SHP77 (cell line): ENCODE results near the gene RNASEL.

Experiments
- DNase-seq, 2 experiments: peaks; one replicate each; lab custom pipeline; 2025; lab: John Stamatoyannopoulos, UW

Gene RNASEL

DNA sequence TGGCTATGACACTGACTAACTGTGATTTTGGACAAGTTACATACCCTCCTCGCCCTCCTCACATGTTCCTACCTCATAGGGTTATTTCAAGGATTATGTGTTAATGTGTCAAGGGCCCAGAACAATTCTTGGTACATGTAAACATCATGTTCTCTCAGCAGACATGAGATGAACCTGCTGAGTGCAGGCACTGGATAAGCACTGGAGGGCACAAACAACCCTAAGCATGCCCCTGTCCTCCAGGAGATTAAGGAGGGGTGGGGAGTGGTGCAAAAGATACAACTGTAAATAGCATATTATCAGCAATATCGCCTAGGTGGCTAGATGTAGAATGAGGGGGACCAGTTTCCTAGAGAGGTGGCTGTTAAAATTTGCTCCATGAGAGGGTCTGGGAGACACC is 32.9 kb upstream of the RNASEL start:
- DNase-seq: no peak

DNA sequence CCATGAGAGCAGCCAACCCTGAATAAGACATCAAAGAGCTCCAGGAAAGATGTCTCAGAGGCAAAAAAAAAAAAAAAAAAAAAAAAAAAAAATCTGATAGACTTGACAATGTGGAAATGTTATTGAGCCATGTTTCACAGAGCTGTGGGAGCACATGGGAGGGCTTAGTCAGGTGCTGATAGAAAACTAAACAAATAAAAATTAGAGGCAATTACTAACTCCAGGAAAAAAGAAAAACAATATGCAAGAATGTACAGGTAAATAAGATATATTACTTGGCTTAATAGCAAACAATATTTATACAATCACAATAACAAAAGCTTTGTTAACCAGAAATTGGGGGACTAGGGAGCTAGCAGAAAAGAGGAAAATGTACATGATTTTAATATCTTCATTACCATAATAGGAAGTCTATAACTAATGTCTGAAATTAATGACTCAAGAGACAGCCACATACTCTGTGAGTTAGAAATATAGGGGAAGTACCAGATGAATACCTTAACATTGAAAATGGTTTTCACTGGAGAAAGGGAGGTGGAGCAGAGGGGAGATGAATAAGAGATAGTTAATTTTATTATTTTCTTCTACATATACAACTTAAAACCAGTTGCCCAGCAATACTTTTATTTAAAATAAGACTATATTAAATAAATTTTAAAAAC is 32.0 kb upstream of the RNASEL start:
- DNase-seq: no peak

DNA sequence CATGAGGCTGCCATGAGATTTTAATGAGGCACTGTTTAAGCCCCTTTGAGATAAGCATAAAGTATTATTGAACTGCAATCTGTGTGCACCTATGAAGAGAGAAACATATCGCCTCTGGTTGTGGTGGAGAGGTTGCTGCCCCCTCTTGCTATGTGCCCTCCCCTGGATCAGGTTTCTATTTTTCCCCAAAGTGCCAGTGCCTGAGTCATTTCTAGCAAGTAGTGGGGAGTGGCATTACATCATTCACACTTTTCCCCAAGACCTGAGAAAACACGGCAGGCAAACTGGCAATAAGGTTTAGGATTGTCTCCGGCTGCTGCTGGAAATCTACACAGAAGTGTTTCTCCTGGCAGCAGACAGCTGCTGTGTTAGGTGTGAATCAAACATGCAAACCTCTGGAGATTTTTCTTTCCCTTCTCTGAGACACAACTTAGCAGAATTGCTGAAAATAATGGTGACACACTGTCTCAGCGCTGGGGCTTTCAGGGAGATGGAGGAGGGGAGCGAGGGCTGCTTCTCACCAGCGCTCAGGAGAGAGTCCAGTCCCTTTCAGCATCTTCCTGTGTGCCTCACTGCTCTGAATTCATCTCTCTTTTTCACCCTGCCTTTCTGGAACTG is 28.8 kb upstream of the RNASEL start:
- peak; percentile 54 to 70 for DNase-seq

DNA sequence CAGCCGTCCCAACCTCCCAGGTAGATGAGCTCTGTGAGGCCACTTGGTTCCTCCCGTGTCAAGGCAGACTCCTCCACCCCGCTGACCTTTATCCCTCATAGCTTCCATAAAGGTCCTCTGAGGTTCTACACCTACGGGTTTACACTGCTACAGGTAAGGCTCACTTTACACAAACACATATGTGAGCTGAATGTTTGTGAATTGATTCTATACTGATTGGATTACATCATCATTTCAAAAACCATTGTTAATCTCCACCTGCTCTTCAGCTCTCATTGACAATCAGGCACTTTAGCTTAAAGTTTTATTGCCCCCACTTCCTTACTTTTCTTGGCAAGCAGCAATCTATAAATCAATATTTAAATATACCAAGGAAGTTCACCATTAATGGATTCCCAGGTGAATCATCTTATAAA is 28.0 kb upstream of the RNASEL start:
- DNase-seq: no peak

DNA sequence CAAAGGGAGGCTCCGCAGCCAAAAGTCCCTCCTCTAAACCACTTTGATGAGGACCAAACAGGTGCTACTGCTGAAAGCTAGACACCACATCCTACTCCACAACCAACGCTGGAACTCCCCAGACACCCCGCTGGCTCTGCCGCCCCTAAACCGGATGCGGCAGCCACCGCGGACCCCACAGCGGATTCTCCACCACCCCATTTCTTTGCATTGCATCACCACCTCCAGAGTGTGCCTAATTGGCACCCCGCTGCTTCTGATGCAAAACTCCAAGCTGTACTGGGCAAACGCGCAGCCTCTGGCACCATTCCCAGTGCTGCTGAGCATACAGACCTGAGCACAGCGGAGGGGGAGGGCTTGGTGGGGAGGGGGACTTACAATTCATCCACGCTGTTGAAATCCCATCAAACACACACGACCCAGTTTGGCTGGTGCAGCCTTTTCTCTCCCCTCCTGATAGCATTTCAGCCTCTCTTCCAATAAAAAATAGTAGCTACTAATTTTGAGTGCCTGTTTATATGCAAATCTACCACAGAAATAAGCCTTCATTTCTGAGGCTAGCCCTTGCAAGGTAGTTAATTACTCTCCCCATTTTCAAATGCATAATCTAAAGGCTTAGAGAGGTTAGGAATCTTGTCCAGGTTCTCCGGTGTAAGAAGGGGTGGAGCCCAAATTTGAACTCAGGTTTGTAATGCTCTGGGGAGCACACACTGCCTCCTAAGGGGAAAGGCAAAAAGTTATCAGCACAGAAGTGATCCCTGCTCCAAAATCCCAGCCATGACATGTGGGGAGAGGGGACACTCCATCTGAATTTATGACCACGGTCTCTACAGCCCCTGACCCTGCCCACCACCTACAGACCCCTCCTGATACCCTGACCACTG is 27.3 kb upstream of the RNASEL start:
- DNase-seq: peak; percentile 75 to 88

DNA sequence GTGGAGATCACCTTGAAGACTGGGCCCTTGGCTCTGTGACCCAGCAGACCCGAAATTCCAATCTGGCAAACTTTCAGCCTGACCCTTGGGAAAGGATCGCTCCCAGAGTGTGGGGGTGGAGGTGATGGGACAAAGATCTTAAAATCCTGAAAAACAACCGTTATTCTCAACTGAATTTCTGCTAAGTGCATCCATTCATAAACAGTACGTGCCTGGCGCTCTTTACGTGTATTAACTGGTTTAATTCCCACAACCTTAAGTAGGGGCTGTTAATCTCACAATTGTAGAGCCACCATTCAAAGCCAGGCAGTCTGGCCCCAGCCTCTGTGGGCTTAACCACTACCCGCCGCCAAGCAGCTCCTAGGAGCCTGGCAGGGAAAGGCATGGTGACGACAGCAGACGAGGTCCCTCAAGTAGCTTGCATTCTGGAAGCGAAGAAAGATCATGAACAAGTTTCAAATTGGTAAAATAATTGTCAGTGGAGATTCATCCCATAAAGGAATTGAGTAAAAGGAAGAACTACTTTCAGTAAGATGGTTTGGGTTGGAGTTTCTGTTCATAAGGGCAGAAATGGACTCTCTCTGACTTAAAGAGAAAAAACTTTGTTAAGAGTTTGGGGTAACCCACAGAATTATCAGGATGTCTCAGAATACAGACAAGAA is 26.5 kb upstream of the RNASEL start:
- DNase-seq: peak in 1 of 2 experiments; percentile 53

DNA sequence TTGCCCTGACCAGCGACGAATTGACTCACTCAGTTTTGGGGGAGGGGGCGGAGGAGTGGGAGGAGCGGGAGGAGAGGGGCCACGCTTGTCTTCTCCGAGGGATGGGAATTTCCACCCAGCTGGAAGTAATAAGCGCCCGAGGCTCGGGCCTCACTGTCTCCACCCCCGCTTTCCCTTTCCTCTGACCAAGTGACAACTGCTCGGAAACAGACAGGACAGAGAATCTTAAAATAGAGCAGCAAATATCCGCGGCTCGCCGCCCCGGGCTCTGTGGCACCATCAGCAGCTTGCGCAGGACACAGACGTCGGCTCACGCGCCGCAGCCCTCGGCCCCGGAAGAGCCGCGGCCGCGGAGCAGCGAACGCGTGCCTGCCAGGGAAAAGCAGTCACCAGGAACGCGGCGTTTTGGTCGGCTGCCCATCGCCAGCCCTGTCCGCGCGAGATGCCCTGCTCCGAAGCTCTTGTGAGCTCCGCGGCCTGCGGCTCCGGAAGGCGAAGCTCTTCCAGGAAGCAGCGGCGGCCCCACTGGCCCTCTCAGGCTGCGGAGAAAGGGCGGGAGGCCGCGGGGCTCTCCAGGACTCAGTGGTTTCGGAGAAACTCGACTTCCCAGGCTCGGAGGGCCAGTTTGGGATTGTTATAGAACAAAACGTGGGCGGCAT is 25.9 kb upstream of the RNASEL start:
- peak; percentile 87 to 88 for DNase-seq

DNA sequence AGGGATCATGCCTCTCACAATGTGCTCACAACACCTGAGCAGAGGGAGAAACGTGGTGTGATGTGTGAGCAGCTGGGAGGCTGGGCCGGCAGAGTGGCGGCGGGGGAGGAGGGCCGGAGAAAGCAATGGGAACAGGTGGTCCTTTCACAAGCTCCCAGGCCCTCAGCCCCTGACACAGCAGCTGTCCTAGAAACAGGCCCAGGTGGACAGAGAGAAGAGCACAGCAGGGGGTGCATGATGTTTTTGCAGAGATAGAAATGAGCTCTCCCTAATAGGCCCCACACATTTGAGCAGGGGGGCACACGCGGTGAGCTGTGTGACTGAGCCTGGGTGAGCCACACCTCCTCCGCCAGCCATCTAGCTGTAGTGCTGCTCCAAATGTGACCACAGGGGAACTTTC is 22.7 kb upstream of the RNASEL start:
- peak; percentile 91 to 95 for DNase-seq

DNA sequence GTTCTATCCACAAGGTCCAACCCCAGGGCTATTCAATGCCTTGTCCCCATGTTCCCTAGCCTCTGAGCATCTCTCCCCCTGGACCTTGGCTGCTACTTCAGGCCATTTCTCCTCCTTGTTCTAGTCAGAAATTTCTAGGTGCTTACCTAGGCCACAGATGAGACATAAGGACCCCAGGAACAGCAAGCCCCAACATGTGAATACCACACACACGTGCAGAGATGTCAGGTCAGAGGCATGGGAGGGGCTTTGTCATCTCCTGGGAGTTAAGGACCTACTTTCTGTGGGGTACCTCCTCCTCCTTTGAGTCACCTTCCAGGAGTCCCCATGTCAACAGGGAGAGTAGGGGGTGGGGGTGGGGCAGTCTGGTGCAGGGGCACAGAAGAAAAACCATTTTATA is 22.3 kb upstream of the RNASEL start:
- no peak for DNase-seq

DNA sequence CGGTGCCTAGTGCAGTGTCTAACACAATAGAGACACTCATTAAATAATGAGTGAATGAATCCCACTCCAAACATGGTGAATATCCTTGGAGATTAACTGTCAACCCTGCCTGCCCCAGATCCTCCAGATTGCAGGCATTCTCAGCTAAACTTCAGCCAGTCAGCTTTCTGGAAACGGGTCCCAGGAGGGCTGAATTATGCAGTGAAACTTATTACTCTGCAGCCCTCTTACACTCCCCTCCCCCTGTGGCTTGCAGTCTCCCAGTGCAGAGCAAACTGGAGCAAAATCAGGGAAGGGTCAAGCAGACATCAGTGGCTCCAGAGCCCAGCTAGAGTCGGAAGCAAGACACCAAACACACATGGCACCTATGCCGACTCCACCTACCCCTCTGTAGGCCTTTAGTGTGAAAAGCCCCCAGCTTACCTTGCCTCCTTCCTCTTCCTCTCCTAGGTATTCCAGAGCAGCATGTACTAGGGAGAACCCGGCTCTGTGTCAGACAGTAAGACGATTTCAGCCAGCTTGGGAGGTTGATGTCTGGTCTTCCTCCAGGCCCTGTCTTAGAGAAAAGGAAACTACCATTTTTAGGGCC is 21.6 kb upstream of the RNASEL start:
- no peak for DNase-seq

DNA sequence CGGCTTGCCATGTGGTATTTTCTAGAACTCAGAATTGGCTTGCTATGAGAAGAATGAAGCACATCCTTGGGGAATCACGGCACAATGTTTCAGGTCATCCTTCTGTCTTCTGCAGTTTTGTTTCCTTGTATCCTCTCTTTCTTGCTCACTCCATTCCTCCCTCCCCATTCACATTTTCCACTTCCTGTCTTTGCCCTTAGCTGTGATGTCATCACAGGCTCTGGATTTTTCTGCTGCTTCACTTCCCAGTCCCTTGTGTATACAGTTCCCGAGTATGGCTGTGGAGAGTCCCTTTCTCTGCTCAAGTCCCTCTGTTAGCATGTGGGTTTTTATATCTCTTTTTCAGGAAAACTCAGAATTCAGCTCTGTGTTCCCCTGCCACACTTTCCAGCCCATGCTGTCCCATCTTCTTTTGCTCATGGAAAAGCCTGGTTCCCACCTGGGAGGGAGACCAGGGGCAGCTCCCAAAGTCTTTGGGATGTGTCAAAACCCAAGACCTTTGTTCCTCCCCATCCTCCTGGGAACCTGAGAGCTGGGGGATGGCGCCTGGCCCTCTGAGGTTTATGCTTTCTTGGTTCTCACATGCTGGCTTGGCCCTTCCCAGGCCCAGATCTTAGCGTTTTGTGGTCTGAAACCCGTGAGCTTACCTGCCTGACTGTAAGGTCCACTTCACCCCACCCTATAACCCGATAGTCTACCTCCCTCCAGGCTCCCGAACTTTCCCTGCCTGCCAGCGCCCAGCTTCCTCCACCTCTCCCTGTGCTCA is 20.0 kb upstream of the RNASEL start:
- peak; percentile 38 to 62 for DNase-seq

DNA sequence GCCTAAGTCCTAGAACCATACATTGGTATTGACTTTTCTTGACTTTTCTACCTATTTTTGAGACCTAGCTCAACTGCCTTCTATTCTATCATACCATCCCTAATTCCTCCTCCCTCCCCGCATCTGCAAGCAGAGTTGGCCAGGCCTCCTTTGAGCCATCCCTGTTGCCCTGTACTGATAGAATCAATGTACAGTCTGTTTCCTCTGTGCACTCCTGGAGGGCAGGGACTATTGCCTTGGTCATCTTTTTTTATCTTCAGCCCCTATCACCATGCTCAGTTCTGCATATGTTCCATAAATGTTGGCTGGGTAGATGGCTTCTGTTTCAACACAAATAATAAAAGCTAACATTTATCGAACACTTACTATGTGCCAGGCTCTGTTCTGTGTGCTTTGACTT is 19.2 kb upstream of the RNASEL start:
- no peak for DNase-seq

DNA sequence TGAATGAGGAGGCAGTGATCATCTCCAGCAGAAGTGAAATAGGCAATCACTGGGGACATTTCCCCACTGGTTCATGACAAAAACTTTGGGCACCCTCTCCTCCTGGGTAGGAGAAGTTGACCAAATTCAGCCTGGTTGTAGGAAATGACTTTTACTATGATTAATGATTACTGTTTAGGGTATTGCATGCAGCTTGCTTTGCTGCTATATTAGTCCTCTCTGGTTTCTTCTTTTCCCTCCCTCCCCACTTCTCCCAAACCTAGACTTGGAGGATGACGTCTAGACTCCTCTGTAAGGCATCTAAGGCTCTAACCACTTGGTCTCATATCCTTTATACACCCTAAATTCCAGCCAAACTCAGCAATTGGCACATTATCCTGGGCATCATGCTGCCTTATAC is 18.5 kb upstream of the RNASEL start:
- DNase-seq: no peak

DNA sequence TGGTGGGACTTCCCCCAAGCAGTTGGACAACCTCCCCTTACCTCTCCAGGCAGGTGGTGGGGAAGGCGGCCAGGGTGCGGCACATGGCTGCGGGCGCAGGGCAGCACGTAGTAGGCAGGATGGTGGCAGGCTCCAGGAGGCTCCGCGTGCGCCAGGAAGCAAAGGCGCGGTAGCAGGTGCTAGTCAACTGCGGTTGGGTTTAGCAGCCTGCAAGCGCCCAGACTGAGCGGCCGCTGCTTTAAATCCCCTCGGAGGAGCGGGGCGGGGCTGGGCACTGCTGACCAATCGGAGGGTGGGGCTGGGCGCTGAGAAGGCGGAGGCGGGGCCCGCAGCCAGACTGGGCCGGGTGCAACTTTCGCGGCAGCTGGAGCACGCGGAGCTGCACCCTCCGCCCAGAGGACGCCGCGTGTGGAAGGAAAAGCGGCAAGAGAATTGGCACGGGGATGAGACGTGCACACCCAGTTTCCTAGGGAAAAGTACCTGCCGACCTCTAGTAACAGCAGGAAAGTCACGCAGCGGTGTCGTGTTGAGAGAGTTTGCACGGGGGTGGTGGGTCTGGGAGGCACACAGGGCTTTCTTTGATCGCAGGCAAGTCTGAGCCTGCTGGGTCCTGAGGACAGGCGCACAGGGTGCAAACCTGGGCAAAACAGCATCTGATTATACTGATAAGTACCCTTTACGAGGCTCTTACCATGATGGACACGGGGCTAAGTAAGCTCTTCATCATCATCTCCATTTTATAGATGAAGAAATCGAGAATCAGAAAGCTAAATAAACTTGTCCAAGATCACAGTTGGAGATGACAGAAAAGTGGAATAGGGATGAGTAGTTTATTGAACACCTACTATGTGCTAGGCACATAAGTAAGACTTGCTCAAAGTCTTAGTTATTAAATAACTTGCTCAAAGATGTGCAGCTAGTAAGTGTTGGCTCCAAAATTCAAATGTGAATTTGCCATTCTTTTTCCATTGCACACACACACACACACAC is 15.4 kb upstream of the RNASEL start, which contains the start of gene RGS16:
TSS of gene RGS16 (minus strand) at position 215 of the 990 bp plus-strand sequence. CDS start at position 85, 130 bp downstream.
- peak; percentile 90 to 95 for DNase-seq

DNA sequence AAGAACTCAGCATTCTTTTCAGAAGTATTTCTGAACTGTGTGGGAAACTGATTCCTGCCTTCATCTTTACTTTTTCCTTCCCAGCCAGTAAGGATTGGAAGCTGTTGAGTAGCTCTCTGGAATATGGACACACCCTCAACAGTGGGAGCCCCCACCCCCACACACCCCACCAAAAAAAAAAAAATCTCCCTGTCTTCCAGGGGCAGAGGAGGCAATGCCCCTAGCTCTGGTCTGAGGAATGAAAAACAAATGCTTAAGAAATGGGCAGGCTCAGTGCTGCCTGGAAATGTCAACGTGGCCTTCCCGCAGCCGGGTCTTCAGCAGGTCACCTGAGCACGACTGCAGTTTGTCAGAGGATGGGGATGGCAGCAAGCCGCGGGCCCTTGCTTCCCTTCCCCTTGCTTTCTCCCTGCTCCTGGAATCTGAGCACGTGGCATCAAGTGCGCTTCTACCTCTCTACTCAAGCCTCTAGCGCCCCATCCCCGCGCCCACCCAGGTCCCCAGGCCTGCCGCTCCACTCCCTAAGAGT is 14.7 kb upstream of the RNASEL start:
- no peak for DNase-seq

DNA sequence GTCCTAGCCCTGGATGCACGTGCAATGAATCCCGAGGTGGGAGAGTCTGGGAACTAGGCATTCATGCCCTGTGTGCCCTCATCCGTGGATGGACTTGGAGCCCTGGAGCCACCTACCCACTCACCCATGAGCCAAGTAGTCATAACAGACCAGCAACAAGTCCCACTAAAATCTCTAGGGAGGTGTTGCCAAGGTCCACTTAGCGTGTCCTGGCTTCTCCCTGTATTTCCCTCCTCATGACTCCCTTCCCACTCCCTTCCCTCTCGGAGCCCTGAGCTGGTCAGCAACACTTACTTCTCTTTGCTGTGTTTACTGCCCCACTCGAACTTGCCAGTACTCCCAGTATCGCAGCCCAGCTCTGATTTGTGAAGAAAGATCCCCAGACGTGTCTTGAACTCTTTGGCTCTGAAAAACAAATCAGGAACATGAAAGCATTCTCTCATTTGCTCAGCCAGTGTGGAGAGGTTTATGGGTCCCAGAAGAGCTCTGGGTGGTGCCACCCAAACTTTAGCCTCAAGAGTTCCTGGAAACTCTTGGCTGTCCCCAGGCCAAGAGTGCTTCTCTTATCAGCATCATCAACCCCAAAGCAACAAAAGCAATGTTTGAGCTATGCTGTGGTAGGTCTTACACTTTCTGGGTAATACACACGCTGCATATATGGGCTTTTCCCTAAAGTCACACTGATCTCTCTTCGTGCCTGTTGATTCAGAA is 14.0 kb upstream of the RNASEL start:
- DNase-seq: no peak

DNA sequence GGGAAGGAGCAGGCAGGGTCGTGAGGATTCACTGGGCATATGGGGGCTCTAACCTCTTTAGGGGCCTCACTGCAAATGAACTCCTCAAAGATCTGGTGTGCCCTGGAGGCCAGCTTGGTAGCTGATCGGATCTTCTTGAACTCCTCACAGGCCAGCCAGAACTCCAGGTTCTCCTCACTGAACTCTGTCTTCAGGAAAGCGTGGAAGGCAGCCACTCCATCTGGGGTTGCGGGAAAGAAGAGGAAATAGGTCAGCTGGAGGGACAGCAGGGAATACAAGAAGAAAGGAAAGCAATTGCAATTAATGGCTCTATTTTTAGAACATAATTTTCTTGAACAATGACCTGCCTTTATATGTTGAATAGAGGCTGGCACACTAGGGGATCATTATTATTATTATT is 12.9 kb upstream of the RNASEL start:
- no peak for DNase-seq

DNA sequence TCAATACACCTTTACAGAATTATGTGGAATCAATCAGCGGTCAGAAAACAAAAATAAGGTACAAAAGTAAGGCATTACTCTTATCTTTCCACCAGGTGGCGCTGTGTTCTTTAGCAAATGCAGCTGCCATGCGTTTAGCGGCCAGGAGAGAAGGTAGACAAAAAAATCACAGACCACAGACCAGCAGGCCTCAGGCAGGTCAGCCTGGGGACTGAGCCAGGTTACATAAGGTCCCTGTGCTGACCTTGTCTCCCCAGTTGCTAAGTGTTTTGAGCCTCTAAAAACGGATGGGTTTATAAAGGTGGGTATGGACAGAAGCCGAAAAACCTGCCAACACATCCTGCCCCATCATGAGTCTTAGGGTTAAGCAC is 12.3 kb upstream of the RNASEL start:
- DNase-seq: peak; percentile 78 to 82
